Fibroblast of villous mesenchyme (primary cell): ENCODE results near the gene UIMC1. TPM values are rescaled to one million over a fixed set of nuclear protein-coding genes. Genes with fewer than 3 reads are reported as not detected.

Experiments used
- DNase-seq: peaks from one replicate; pipeline ENCODE4 v3.0.0-alpha.2; 2010; ENCODE audit warnings: low read depth
- H3K4me3 ChIP-seq: 2 replicates; pipeline ENCODE4 v1.5.1; 2011; ENCODE audit warnings: low read depth, mild to moderate bottlenecking, low read length
- total RNA-seq: library from RNA; depleted of rRNA; stranded (reverse); fragments of >200 nt; gene quantifications from 2 replicates; pipeline ENCODE4 v1.2.3, GENCODE V29; 2012
- TF ChIP-seq, protein P1 (sequence below): IDR thresholded peaks from 2 replicates; pipeline ENCODE4 v1.5.1; 2012; ENCODE audit warnings: low read depth, mild to moderate bottlenecking, low read length; ENCODE audit not compliant: insufficient read depth

Gene UIMC1
- total RNA-seq, 1 donor, result 59.2 TPM

DNA sequence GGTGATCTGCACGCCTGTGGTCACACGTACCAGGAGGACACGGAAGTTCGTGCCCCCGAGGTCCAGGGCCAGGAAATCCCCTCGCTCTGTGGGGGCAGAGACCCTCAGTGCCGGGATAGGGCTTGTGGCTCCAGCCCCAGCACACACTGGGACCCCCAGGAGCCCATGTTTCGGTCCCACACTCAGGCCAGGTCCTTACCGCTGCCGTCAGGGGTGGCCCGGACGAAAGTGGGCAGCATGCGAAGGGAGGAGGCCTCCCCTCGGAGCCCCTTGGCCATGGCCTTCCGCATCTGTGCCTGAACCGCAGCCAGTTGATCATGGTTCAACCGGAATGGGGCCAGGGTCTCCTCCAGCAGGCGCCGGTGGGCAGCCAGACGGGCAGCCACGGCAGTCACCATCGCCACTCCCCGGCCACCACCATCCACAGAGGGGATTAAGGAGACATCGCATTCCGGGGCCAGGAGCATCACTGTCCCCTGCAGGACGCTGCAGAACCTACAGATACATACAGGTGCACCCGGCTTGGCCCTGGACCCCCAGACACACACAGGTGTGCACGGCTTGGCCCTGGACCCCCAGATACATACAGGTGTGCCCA is 119.2 kb downstream of the UIMC1 start:
- DNase-seq, result no peak
- H3K4me3 ChIP-seq, result no peak overlapping the region
- TF ChIP-seq, protein P1, sequence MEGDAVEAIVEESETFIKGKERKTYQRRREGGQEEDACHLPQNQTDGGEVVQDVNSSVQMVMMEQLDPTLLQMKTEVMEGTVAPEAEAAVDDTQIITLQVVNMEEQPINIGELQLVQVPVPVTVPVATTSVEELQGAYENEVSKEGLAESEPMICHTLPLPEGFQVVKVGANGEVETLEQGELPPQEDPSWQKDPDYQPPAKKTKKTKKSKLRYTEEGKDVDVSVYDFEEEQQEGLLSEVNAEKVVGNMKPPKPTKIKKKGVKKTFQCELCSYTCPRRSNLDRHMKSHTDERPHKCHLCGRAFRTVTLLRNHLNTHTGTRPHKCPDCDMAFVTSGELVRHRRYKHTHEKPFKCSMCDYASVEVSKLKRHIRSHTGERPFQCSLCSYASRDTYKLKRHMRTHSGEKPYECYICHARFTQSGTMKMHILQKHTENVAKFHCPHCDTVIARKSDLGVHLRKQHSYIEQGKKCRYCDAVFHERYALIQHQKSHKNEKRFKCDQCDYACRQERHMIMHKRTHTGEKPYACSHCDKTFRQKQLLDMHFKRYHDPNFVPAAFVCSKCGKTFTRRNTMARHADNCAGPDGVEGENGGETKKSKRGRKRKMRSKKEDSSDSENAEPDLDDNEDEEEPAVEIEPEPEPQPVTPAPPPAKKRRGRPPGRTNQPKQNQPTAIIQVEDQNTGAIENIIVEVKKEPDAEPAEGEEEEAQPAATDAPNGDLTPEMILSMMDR, result no peak

DNA sequence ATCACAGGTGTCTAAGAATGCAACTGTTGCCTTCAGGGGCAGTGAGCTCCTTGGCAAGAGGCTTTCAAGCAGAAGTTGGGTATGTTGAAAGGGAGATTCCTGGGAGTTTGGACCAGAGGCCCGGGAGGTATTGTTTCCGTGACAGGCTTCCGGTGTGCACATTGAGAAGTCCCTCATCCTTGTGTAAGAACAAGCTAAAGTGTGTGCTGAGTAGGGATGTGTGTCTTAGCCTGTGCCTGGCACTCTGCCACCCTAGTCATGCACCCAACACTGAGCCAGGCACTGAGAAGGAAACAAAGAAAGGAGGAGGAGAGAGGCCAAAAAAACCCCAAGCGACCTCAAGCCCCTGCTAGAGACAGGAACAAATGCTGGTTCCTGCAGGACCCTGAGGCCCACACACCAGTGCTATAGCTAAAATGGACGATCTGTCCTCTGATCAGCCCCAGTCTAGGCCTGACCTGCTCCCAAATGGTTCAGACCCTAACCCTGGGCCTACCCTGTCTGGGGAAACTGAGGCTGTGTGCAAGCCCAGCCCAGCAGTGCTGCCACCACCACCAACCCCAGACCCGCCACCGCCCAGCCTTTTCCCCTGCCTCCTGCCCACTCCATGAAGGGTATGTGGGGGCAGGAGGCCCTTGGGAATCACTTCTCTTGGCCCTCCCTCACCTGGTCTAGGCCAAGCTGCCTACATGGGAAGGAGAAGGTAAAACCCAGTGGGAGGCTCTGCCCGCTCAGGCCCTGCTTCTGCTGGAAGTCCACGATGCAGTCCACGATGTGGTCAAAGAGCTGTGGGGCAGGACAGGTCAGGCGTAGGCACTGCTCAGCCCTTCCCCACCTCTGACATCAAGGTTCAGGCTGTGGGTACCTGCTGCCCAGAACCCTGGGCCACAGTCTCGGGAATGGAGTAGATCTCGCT is 120.0 kb downstream of the UIMC1 start:
- TF ChIP-seq, protein P1, result no peak
- no peak for DNase-seq
- no peak overlapping the region for H3K4me3 ChIP-seq

DNA sequence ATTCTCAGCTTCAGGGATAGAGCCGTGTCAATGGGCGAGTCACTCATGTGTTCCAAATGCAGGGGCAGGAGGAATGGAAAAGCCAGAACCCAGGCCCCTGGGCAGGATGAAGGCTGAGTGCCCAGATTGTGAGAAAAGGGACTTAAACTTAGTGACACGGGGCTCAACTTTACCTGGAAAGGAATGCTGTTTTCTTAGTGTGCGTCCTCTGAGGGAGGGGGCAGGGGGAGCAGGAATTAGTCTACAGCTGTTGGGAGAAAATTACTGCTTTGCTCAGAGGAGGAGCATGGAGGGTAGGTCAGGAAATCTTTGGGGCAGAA is 122.0 kb downstream of the UIMC1 start:
- no peak for DNase-seq
- TF ChIP-seq, protein P1, result no peak
- no peak overlapping the region for H3K4me3 ChIP-seq

DNA sequence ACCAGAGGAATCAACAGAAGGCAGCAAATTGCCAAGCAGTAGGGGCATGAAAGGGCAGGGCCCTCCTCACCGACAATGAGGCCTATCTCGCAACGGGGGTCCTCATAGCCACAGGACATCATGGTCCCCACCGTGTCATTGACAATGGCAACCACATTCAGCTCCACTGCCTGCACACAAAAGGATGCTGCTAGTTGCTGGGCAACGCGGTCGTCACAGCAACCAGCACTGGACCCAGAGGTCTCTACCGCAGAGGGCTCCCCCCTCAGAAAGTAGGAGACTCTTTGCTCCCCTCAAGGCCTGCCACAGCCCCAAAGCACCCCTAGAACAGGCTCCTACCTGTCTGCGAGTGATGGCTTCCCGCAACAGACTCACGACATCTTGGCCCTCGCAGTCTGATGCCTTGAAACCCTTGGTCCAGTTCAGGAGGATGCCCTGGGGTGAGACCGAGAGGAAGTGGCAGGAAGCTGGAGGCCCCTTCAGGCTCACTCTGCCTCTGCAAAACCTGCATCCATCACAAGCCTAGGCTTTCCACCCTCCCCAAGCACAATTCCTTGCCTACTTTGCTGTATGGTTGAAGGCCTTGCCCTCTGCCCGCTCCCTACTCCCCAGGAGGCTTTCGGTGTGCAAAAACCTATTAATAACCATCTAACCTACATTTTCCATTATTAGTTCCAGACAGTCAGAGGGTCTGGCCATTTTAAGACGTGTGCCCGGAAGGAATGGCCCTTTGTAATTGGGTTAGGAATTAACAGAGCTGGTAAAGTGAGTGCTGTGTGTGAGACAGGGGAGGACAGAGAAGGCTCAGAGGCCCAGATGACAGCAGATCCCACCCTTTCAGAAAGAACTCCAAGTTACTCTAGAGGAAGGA is 122.6 kb downstream of the UIMC1 start:
- no peak overlapping the region for H3K4me3 ChIP-seq
- TF ChIP-seq, protein P1, result no peak
- no peak for DNase-seq

DNA sequence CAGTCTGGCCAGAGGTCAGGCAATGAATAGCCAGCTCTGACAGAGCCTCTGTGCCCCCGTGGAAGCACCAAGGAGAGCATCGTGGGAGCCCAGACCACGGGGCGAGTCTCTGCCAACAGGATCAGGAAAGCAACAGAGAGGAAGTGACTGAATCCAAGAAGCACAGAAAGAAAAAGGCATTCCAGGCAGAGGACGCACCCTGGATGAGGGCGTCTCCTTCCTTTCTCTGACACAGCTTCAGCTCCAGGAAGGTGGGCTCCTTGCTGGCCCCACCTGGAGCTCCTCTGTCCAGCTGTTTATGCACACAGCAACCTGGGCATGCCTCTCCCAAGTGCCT is 124.0 kb downstream of the UIMC1 start:
- DNase-seq, result no peak
- H3K4me3 ChIP-seq, result no peak overlapping the region
- TF ChIP-seq, protein P1, result no peak

DNA sequence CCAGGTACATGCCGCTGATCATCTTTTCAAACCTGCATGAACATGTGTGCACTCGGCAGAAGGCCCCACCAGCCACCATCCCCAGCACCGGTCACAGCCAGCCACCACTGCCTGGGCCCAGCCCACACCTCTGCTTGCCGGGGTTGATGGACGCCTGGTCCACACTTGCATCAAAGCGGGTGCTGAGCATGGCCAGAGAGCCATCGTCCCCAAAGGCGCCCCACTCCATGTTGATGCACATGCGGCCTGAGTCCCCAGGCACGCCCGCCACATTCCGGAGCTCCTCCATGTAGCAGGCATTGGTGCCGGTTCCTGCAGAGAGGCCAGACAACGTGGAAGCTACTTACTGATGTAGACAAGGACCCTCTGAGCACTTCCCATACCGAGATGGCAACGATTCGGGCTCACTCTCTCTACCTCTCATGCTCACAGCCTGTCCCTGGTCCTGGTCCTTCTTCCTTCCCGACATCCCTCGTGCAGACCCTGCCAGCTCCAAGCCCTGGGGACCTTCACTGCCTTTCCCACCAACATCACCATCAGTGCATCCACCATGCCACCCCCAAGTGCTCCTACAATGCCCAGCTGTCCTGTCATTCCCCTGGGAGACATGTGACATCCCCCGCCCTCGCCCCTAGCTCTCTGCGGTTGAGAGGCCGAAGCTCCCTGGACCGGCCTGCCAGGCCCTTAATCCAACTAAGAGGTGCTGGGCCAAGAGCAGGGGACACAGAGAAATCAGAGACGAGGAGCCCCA is 124.6 kb downstream of the UIMC1 start:
- DNase-seq, result no peak
- TF ChIP-seq, protein P1, result no peak
- no peak overlapping the region for H3K4me3 ChIP-seq
